Astrocyte (in vitro differentiated cells and primary cell): ENCODE data around the gene FDX2. TPM values are rescaled to one million over a fixed set of nuclear protein-coding genes. Genes with fewer than 3 reads are reported as not detected.

Experiments used
- DNase-seq: peaks from one replicate; pipeline ENCODE4 v3.0.0-alpha.2; 2010; ENCODE audit warnings: low read depth
- FAIRE-seq: peaks from 2 replicates; lab custom pipeline; 2011; peaks lifted over from hg19 to GRCh38; lab: Jason Lieb, UNC
- H2AFZ ChIP-seq: 2 replicates; pipeline ENCODE4 v1.6.0; 2012; ENCODE audit warnings: low read depth, low read length, inconsistent platforms
- H3K27ac ChIP-seq: 2 replicates; pipeline ENCODE4 v1.5.1; 2011; ENCODE audit warnings: low read depth, low read length, inconsistent platforms
- H3K27me3 ChIP-seq: 2 replicates; pipeline ENCODE4 v1.6.0; 2011; ENCODE audit warnings: low read length, inconsistent platforms; ENCODE audit not compliant: insufficient read depth
- H3K36me3 ChIP-seq: 2 replicates; pipeline ENCODE4 v1.5.1; 2011; ENCODE audit warnings: low read length, inconsistent platforms; ENCODE audit not compliant: insufficient read depth
- H3K4me1 ChIP-seq: 2 replicates; pipeline ENCODE4 v1.5.1; 2011; ENCODE audit warnings: low read length, inconsistent platforms; ENCODE audit not compliant: insufficient read depth
- H3K4me2 ChIP-seq: 2 replicates; pipeline ENCODE4 v1.6.0; 2012; ENCODE audit warnings: low read length, inconsistent platforms
- H3K4me3 ChIP-seq: 2 replicates; pipeline ENCODE4 v1.5.1; 2011; ENCODE audit warnings: low read depth, mild to moderate bottlenecking, low read length, inconsistent platforms; ENCODE audit not compliant: insufficient read depth
- H3K79me2 ChIP-seq: 2 replicates; pipeline ENCODE4 v1.6.0; 2012; ENCODE audit warnings: mild to moderate bottlenecking, low read length, inconsistent platforms; ENCODE audit not compliant: insufficient read depth
- H3K9ac ChIP-seq: 2 replicates; pipeline ENCODE4 v1.6.0; 2012; ENCODE audit warnings: mild to moderate bottlenecking, low read length, inconsistent platforms
- H3K9me3 ChIP-seq: 2 replicates; pipeline ENCODE4 v1.5.1; 2012; ENCODE audit warnings: low read depth, mild to moderate bottlenecking, low read length, inconsistent platforms; ENCODE audit not compliant: insufficient read depth
- H4K20me1 ChIP-seq: 2 replicates; pipeline ENCODE4 v1.6.0; 2012; ENCODE audit warnings: low read length, inconsistent platforms; ENCODE audit not compliant: insufficient read depth
- H3K27ac Mint-ChIP-seq: one replicate; pipeline ENCODE4 v1.8.0; 2021; ENCODE audit warnings: mild to moderate bottlenecking, mixed read lengths; ENCODE audit not compliant: unreplicated experiment
- H3K27me3 Mint-ChIP-seq: one replicate; pipeline ENCODE4 v1.8.0; 2021; ENCODE audit warnings: low read depth, mixed read lengths; ENCODE audit not compliant: unreplicated experiment
- H3K36me3 Mint-ChIP-seq: one replicate; pipeline ENCODE4 v1.8.0; 2021; ENCODE audit warnings: low read depth, mixed read lengths; ENCODE audit not compliant: unreplicated experiment
- H3K4me1 Mint-ChIP-seq: one replicate; pipeline ENCODE4 v1.8.0; 2021; ENCODE audit warnings: low read depth, mixed read lengths; ENCODE audit not compliant: unreplicated experiment
- H3K4me3 Mint-ChIP-seq: one replicate; pipeline ENCODE4 v1.8.0; 2021; ENCODE audit warnings: mild to moderate bottlenecking, moderate library complexity, mixed read lengths; ENCODE audit not compliant: unreplicated experiment
- H3K9me3 Mint-ChIP-seq: one replicate; pipeline ENCODE4 v1.8.0; 2021; ENCODE audit warnings: mild to moderate bottlenecking, mixed read lengths; ENCODE audit not compliant: unreplicated experiment
- EZH2 ChIP-seq: IDR thresholded peaks from 2 replicates; pipeline ENCODE4 v1.6.1; 2012; ENCODE audit warnings: mild to moderate bottlenecking, low read length, inconsistent platforms; ENCODE audit not compliant: insufficient read depth
- total RNA-seq: library from RNA; stranded (reverse); gene quantifications from 2 replicates; pipeline ENCODE4 v1.2.1, GENCODE V29; 2021
- TF ChIP-seq, protein P1 (sequence below): IDR thresholded peaks from 2 replicates; pipeline ENCODE4 v1.5.1; 2011; ENCODE audit warnings: low read depth, mild to moderate bottlenecking, inconsistent platforms, low read length, moderate library complexity; ENCODE audit not compliant: insufficient read depth

FDX2 gene
- total RNA-seq, 1 donor from 2014 or later, result 24.4 TPM

DNA sequence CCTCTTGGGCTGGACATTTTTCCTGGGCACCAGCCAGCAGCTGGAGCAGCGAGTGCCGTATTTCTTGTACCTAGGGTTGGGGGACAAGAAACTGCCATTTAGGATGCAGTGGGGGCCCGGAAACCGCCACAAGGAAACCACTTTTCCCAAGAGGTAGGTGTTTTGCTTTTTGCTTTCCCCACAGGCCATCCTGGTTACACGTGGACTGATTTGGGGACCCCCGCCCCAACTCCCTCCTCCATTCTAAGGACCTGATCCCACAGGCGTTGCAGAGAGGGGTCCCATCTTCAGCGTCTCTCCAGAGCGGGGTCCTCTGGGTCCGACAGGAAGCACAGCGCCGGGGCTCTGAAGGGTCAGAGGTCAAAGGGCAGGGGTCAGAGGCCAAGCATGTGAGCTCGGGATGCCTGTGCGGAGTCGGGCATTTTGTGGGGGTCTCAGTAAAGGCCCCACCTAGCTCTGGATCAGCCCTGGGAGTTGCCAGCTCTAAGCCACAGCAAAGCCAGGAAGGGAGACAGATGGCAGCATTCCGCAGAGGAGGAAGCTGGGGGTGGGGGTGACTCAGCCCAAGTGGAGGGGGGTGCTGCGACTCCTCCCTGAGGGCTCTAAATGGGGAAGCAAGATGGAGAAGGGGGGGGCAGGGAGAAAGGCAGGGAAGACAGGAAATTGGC is 10.5 kb downstream of the FDX2 start:
- Histone ChIP-seq H3K79me2 (no peaks in the 10 kb centered on the region), H3K4me1 (peaks cover 15% of the 10 kb centered on the region), H3K4me3 (no peak overlapping the region), H3K9ac (no peak overlapping the region), H3K27ac (peak overlapping the region; percentile 24), H3K4me2 (peak overlapping the region; percentile 75), H3K36me3 (peaks cover 4% of the 10 kb centered on the region), H3K27me3 (no peaks in the 10 kb centered on the region), H3K9me3 (no peaks in the 10 kb centered on the region), H4K20me1 (no peaks in the 10 kb centered on the region), H2AFZ (no peak overlapping the region)
- FAIRE-seq, result no peak
- H3K4me1 Mint-ChIP-seq, result peaks cover 4% of the 10 kb centered on the region
- no peak overlapping the region for H3K4me3 Mint-ChIP-seq
- no peaks in the 10 kb centered on the region for H3K9me3 Mint-ChIP-seq
- H3K27ac Mint-ChIP-seq, result no peak overlapping the region
- TF ChIP-seq, protein P1, sequence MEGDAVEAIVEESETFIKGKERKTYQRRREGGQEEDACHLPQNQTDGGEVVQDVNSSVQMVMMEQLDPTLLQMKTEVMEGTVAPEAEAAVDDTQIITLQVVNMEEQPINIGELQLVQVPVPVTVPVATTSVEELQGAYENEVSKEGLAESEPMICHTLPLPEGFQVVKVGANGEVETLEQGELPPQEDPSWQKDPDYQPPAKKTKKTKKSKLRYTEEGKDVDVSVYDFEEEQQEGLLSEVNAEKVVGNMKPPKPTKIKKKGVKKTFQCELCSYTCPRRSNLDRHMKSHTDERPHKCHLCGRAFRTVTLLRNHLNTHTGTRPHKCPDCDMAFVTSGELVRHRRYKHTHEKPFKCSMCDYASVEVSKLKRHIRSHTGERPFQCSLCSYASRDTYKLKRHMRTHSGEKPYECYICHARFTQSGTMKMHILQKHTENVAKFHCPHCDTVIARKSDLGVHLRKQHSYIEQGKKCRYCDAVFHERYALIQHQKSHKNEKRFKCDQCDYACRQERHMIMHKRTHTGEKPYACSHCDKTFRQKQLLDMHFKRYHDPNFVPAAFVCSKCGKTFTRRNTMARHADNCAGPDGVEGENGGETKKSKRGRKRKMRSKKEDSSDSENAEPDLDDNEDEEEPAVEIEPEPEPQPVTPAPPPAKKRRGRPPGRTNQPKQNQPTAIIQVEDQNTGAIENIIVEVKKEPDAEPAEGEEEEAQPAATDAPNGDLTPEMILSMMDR, result no peak
- TF ChIP-seq EZH2, result no peak
- peaks cover 9% of the 10 kb centered on the region for H3K27me3 Mint-ChIP-seq
- peak; percentile 43 for DNase-seq
- peaks cover 5% of the 10 kb centered on the region for H3K36me3 Mint-ChIP-seq

DNA sequence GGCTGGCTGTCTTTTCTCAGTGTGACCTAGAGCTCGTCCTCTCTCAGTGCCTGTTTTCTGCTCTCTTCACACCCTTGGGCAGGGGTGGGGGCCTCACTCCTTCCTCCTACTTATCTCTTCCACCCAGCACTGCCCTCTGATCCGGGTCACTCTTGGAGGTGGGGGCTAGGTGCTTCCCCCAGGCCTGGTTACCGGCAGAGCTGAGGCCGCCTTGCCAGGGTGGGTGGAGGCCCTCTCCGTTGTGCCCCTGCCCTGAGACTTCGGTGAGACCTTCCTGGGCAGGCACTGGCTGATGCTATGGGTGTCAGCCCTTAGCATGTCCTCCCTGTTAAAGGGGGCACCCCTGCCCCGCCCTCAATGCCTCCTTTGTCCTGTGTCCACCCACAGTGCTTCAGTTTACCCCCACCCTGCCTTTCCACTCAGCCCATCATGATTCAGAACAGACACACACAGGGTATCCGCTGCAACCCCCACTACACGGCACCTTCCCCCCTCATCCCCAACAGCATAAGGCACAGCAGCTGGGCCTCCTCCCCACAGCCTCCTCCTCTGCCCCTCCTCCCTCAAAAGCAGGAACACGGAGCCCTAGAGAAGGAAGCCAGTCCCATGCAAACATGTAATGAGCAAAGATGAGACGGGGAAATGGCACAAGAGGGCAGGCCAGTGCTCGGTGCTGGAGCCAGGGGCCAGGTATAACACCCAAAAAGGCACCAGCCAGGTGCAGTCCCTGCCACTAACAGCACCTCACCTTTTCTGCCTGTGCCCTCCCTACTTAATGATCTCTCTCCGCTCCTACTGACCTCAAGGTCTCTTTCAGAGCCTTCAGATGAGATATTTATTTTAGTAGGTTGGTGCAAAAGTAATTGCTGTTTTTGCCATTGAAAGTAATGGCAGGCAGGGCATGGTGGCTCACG is 16.0 kb downstream of the FDX2 start:
- H3K36me3 ChIP-seq, result no peaks in the 10 kb centered on the region
- H3K27me3 Mint-ChIP-seq, result peaks cover 29% of the 10 kb centered on the region
- H3K27ac Mint-ChIP-seq, result no peak overlapping the region
- DNase-seq (no peak), FAIRE-seq (no peak)
- TF ChIP-seq, protein P1, result no peak
- TF ChIP-seq EZH2, result no peak
- H3K79me2 ChIP-seq, result no peaks in the 10 kb centered on the region
- H3K27me3 ChIP-seq, result peaks cover 15% of the 10 kb centered on the region
- H3K9ac ChIP-seq, result no peak overlapping the region
- peaks cover 7% of the 10 kb centered on the region for H3K9me3 Mint-ChIP-seq
- H3K4me3 ChIP-seq, result no peak overlapping the region
- peaks cover 10% of the 10 kb centered on the region for H3K4me1 ChIP-seq
- no peak overlapping the region for H2AFZ ChIP-seq
- peaks cover 4% of the 10 kb centered on the region for H3K4me1 Mint-ChIP-seq
- H3K9me3 ChIP-seq, result peaks cover 4% of the 10 kb centered on the region
- H3K4me3 Mint-ChIP-seq, result no peak overlapping the region
- H3K4me2 ChIP-seq, result no peak overlapping the region
- no peak overlapping the region for H3K27ac ChIP-seq
- peaks cover 5% of the 10 kb centered on the region for H3K36me3 Mint-ChIP-seq
- no peaks in the 10 kb centered on the region for H4K20me1 ChIP-seq
